Measurements from ENCODE around the gene SPTLC3.

DNA sequence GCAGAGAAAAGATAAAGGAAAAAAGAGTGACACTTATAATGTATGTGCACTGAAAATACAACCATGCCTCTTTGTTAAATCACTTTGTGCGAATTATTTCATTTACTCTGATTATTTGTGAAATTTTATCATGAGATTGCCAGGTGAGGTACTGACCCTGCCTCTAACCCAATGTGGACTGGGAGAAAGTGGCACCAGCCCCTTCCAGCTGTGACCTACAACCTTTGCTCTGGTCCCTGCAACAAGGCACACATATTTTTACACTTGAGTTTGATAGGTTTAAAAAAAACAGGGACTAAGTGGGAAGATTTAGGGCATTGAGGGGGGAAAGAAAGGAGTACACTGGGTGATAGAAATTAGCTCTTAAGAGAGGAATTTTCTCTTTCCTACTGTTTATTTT is 132.0 kb downstream of the SPTLC3 start:
- TF ChIP-seq, protein P1, sequence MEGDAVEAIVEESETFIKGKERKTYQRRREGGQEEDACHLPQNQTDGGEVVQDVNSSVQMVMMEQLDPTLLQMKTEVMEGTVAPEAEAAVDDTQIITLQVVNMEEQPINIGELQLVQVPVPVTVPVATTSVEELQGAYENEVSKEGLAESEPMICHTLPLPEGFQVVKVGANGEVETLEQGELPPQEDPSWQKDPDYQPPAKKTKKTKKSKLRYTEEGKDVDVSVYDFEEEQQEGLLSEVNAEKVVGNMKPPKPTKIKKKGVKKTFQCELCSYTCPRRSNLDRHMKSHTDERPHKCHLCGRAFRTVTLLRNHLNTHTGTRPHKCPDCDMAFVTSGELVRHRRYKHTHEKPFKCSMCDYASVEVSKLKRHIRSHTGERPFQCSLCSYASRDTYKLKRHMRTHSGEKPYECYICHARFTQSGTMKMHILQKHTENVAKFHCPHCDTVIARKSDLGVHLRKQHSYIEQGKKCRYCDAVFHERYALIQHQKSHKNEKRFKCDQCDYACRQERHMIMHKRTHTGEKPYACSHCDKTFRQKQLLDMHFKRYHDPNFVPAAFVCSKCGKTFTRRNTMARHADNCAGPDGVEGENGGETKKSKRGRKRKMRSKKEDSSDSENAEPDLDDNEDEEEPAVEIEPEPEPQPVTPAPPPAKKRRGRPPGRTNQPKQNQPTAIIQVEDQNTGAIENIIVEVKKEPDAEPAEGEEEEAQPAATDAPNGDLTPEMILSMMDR (IDR thresholded peaks at IDR 0.05): no peak
- no peak for TF ChIP-seq EZH2 (IDR thresholded peaks at IDR 0.05; ENCODE audit: borderline replicate concordance, insufficient read depth, low read depth, low read length, poor library complexity, severe bottlenecking)
